ENCODE measurements around the gene TERB2.
"Not testable (repeated sequence)": the region's sequence is repeated elsewhere in the genome, so short reads cannot be mapped to it uniquely, and the experiment has no call there.

TERB2 gene

GRCh38 chr15:44971036-44971435 lies 14.5 kb downstream of the TERB2 start:
- no peak overlapping the region for H3K4me3 ChIP-seq (ENCODE audit: low read depth, low read length)
- TF ChIP-seq CTCF (IDR thresholded peaks at IDR 0.05; ENCODE audit: borderline replicate concordance, insufficient read depth, low read depth, low read length): no peak

- H3K4me3 ChIP-seq (ENCODE audit: low read depth, low read length): not testable (repeated sequence)
These were observed 19.7 kb downstream of the TERB2 start for GRCh38 chr15:44976183-44976582.

- H3K4me3 ChIP-seq (ENCODE audit: low read depth, low read length): not testable (repeated sequence)
These were observed 21.3 kb downstream of the TERB2 start for GRCh38 chr15:44977781-44978180.

- H3K4me3 ChIP-seq (ENCODE audit: low read depth, low read length): not testable (repeated sequence)
These were observed 23.3 kb downstream of the TERB2 start for GRCh38 chr15:44979617-44980339.

GRCh38 chr15:44984144-44984543 lies 27.7 kb downstream of the TERB2 start:
- not testable (repeated sequence) for H3K4me3 ChIP-seq (ENCODE audit: low read depth, low read length)

- not testable (repeated sequence) for H3K4me3 ChIP-seq (ENCODE audit: low read depth, low read length)
These were observed 30.0 kb downstream of the TERB2 start for GRCh38 chr15:44986346-44987055.

- not testable (repeated sequence) for H3K4me3 ChIP-seq (ENCODE audit: low read depth, low read length)
These were observed 31.2 kb downstream of the TERB2 start for GRCh38 chr15:44987711-44988110.

- not testable (repeated sequence) for H3K4me3 ChIP-seq (ENCODE audit: low read depth, low read length)
These were observed 31.8 kb downstream of the TERB2 start for GRCh38 chr15:44988184-44988869.

- not testable (repeated sequence) for H3K4me3 ChIP-seq (ENCODE audit: low read depth, low read length)
These were observed 32.4 kb downstream of the TERB2 start for GRCh38 chr15:44988870-44989219.

GRCh38 chr15:44997632-44998031 lies 41.1 kb downstream of the TERB2 start:
- H3K4me3 ChIP-seq (ENCODE audit: low read depth, low read length): not testable (repeated sequence)

- no peak for TF ChIP-seq CTCF (IDR thresholded peaks at IDR 0.05; ENCODE audit: borderline replicate concordance, insufficient read depth, low read depth, low read length)
- H3K4me3 ChIP-seq (ENCODE audit: low read depth, low read length): no peak overlapping the region
These were observed 42.6 kb downstream of the TERB2 start for GRCh38 chr15:44999105-44999504.

GRCh38 chr15:45001180-45001579 lies 44.7 kb downstream of the TERB2 start:
- H3K4me3 ChIP-seq (ENCODE audit: low read depth, low read length): not testable (repeated sequence)

- not testable (repeated sequence) for H3K4me3 ChIP-seq (ENCODE audit: low read depth, low read length)
These were observed 47.4 kb downstream of the TERB2 start for GRCh38 chr15:45003731-45004410.

- H3K4me3 ChIP-seq (ENCODE audit: low read depth, low read length): not testable (repeated sequence)
These were observed 48.2 kb downstream of the TERB2 start for GRCh38 chr15:45004590-45005175.
